GM19351 (cell line): ENCODE data around the gene BPIFA3.
"Not testable (repeated sequence)": the region's sequence is repeated elsewhere in the genome, so short reads cannot be mapped to it uniquely, and the experiment has no call there.

Experiments
- ATAC-seq: cut with Tn5 transposase; IDR thresholded peaks from one replicate; pipeline ENCODE4 v1.9.1; 2021; ENCODE audit warnings: mild to moderate bottlenecking, moderate library complexity; ENCODE audit not compliant: unreplicated experiment

BPIFA3 gene

GRCh38 chr20:33217052-33217451, at the start of gene BPIFA3:
Gene BPIFA3, plus strand, starts transcription at chr20:33217352. Its CDS starts 185 bp downstream, at chr20:33217537.
- no peak for ATAC-seq

- no peak for ATAC-seq
Observed at GRCh38 chr20:33167859-33168258, 49.3 kb upstream of the BPIFA3 start, which contains the start of gene BPIFA2. Gene BPIFA2, plus strand, starts transcription at chr20:33168159. Its CDS starts 987 bp downstream, at chr20:33169146.

GRCh38 chr20:33169176-33169794, 47.9 kb upstream of the BPIFA3 start:
- ATAC-seq, result no peak

DNA sequence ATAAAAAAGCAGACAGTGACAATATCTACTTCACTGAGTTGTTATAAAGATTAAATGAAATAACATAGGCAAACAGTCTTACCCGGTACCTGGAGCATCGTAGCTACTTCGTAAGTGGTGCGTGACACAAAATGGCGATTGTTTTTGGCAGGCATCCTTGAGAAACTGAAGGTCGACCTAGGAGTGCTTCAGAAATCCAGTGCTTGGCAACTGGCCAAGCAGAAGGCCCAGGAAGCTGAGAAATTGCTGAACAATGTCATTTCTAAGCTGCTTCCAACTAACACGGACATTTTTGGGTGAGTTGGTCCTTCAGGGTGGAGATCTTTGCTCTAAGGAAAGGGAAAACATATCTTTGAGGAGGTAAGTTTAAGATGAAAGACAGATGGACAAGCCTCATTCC, 44.4 kb upstream of the BPIFA3 start:
- no peak for ATAC-seq

DNA sequence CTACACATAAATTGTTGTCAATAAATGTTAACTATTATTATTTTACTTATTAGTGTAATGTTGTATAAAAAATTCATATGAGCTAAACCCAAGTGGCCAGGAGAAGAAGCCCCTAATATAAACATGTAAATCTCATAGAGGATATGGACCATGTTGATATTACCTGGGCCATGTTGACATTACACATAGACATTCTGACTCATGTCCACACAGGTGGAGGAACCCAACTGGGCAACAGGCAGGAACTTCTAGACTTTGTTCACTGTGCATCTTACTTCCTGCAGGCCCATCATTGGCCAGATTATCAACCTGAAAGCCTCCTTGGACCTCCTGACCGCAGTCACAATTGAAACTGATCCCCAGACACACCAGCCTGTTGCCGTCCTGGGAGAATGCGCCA, 42.0 kb upstream of the BPIFA3 start:
- no peak for ATAC-seq

- no peak for ATAC-seq
Observed at GRCh38 chr20:33176101-33176500, 41.1 kb upstream of the BPIFA3 start.

- no peak for ATAC-seq
Observed at GRCh38 chr20:33177866-33178265, 39.3 kb upstream of the BPIFA3 start.

DNA sequence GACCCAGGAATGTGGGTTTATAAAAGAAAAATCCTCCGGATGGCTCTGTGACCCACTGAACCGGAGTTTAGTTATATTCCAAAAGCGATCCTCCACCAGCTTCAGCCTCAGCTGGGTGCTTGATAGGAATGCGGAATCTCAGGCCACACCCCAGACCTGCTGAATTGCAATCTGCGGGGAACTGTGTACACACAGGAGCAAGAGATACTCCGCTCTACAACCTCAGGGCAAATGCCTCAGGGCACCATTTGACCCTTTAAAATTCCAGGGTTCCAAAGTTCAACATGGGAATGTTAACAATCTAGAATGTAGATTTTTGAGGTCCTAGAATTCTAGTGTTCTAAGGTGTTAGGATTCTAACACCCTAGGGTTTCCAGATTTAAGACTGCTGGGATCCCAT, 38.4 kb upstream of the BPIFA3 start:
- no peak for ATAC-seq

- no peak for ATAC-seq
Observed at GRCh38 chr20:33180169-33180568, 37.0 kb upstream of the BPIFA3 start.

DNA sequence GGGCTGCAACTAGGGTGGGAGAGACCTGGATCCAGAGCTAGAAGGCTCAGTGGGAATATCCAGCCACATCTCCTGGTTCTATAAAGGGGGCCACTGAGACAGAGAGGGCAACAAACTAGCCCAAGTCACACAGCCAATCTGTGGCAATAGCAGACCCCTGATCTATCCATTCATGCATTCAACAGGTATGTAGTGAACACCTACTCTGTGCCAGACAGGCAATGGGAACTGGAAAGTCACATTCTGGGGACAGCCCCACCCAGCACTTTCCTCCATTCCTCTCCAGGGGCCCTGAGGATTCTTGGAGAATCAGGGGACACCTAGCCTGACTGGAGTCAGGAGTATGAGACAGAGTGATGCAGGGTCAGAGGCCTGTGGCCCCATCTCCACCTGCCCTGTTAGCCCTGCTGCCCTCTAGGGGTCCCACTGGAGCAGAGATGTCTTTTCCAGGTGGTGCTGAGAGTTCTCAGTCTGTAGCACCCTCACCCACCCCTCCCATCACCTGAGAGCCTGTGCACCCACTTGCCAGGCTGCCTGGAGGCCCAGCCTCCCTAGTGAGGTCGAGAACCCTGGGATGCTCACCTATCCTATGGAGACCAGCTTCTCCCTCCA, 35.6 kb upstream of the BPIFA3 start:
- no peak for ATAC-seq

DNA sequence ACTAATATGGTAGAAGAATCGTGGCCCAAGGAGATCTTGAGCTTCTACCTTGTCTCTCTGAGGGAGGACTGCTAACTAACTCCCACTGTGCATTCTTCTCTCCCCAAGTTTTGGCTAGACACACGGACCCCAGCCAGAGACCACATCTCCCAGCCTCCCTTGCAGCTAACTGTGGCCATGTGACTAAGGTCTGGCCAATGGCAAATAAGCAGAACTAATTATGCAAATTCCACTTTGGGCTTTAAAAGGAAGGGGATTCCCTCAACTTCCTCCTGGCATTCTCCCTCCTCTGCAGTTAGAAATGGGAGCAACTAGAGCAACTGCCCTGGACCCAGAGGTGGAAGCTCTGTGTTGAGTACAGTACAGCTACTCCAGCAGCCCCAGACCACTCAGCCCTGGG, 33.8 kb upstream of the BPIFA3 start:
- ATAC-seq, result no peak

- not testable (repeated sequence) for ATAC-seq
Observed at GRCh38 chr20:33185031-33185590, 32.0 kb upstream of the BPIFA3 start.

GRCh38 chr20:33187491-33187890, 29.7 kb upstream of the BPIFA3 start:
- ATAC-seq, result no peak

DNA sequence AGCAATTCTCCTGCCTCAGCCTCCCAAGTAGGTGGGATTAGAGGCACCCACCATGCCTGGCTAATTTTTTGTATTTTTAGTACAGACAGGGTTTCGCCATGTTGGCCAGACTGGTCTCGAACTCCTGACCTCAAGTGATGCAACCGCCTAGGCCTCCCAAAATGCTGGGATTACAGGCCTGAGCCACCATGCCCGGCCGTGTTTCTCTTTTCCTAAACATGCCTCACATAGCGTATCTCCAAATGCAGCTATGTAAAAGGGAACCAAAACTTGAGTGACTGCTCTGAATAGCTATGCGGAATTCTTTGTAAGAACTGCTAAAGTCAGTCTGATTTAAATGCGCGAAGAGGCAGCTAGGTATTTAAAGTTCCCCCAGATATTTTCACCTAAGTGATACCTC, 28.7 kb upstream of the BPIFA3 start:
- ATAC-seq, result no peak

GRCh38 chr20:33191484-33191883, 25.7 kb upstream of the BPIFA3 start:
- no peak for ATAC-seq

GRCh38 chr20:33191955-33192354, 25.2 kb upstream of the BPIFA3 start:
- no peak for ATAC-seq

DNA sequence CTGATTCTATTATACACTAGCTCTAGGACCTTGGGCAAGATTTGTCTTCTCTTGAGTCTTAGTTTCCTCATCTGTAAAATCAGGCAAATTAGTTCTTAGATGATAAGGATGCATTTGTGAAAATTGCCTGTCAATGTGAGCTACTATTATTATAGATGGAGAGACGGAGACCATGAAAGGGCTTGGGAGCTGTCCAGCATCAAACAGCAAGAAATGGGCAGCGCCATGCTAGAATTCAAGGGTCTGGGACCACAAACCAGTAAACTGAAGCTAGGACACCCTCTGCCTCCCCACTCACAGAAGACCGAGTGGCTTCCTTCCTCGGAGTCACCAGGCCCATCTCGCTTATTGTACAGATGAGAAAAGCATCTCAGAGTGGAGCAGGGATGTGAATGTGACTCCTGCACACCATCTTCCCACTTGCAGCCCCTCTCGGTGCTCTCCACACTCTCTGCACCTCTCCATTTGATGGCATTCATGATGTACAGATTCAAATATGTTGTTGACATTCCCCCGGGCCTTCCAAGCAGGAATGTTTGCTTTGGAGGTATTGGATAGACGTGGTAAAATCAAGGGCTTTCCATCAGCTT, 24.1 kb upstream of the BPIFA3 start:
- no peak for ATAC-seq

- ATAC-seq, result no peak
Observed at GRCh38 chr20:33199026-33199425, 18.1 kb upstream of the BPIFA3 start.

GRCh38 chr20:33202451-33202850, 14.7 kb upstream of the BPIFA3 start:
- ATAC-seq, result no peak

- no peak for ATAC-seq
Observed at GRCh38 chr20:33203444-33203843, 13.7 kb upstream of the BPIFA3 start.

- no peak for ATAC-seq
Observed at GRCh38 chr20:33209789-33210188, 7.4 kb upstream of the BPIFA3 start.

DNA sequence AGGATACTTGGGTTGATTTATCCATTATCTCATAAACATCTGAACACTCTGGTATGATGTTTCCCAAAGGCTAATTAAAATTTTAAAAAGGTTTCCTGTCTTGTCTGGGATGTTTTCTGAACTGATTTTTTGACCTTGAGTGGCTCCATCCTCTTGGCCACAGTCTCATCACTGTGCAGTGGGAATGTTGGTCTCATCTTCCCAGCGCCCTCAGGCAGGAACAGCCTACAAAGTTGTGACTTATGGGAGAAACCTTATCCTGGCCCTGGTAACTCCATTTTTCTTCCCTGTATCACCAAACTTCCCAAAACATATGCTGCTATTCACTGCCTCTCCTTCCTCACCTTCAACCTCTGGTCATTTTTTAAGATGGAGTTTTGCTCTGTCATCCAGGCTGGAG, 6.8 kb upstream of the BPIFA3 start:
- no peak for ATAC-seq
